Measurements from ENCODE around the gene EFCAB13.
A peak's percentile ranks its signal among the peaks of the same experiment; 100 is the strongest.

Gene EFCAB13

GRCh38 chr17:47292206-47292605, 31.5 kb upstream of the EFCAB13 start:
- no peak for DNase-seq (ENCODE audit: low read depth)

- no peak for DNase-seq (ENCODE audit: low read depth)
Measured at GRCh38 chr17:47295037-47295873, 28.5 kb upstream of the EFCAB13 start.

- no peak for DNase-seq (ENCODE audit: low read depth)
Measured at GRCh38 chr17:47295874-47296255, 27.9 kb upstream of the EFCAB13 start.

DNA sequence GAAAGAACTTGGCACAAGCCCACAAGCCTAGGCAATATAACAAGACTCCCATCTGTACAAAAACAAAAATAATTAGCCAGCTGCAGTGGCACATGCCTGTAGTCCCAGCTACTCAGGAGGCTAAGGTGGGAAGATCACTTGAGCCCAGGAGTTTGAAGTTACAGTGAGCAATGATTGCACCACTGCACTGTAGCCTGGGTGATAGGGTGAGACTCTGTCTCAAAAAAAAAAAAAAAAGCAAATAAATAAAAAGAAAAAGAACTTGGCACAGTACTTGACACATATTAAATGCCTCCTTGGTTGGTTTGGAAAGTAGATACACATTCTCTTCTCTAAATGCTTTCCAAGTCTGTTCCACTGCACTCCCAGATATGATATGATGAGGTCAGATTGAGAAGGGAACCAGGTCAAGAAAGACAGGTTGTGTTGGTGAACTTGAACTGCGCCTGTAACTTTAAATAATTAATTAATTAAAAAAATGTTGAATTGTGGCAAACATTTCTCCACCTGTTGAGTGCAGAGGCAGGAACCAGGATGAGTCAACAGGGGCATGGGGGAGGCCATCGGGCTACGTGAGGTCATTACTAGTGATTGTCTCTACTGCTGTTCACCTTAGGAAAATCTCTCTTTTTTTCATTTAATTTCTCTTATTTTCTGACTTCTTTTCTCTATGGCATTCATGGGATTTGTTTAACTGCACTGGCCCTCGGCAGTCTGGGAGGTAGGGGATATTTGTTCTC, 25.9 kb upstream of the EFCAB13 start:
- no peak for DNase-seq (ENCODE audit: low read depth)

- DNase-seq (ENCODE audit: low read depth) = no peak
Measured at GRCh38 chr17:47298712-47299111, 25.0 kb upstream of the EFCAB13 start.

- no peak for DNase-seq (ENCODE audit: low read depth)
Measured at GRCh38 chr17:47299239-47299910, 24.4 kb upstream of the EFCAB13 start.

DNA sequence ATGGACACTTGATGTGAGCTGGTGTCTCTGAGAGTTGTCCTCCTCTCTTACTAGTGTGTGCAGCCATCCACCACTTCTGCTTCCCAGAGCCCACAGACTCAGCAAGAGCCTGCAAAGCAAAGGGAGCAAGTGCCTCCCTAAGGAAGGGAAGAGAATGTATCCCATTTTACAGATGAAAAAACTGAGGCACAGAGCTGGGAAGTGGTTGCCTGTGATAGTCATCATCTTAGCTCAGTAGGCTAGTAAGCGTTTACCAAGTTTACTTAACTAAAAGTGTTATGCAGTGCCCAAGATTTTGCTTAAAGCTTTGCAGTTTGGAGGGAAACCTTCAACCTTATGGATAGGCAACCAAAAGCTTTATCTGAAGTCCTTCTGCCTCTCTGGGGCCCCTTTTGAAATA, 23.0 kb upstream of the EFCAB13 start:
- DNase-seq (ENCODE audit: low read depth) = no peak

DNA sequence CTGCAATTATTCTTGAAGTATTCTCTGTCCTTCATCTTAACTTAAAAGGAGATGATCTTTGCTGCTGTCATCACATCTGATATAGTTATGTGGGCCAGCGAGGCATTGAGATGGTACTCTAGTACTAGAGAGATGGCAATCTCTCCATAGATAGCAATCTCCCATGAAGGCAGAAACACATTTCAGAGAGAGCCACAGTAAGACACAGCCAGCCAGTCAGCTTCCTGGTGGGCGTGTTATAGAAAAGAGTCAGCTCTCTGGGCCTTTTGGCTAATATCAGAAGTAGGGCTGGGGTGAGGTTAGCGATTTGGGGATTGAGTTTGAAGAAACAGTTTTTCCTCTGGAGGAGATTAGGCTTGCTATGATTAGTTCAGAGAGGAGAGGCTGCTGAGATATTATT, 22.6 kb upstream of the EFCAB13 start:
- no peak for DNase-seq (ENCODE audit: low read depth)

GRCh38 chr17:47301831-47302230, 21.9 kb upstream of the EFCAB13 start:
- DNase-seq (ENCODE audit: low read depth) = no peak

DNA sequence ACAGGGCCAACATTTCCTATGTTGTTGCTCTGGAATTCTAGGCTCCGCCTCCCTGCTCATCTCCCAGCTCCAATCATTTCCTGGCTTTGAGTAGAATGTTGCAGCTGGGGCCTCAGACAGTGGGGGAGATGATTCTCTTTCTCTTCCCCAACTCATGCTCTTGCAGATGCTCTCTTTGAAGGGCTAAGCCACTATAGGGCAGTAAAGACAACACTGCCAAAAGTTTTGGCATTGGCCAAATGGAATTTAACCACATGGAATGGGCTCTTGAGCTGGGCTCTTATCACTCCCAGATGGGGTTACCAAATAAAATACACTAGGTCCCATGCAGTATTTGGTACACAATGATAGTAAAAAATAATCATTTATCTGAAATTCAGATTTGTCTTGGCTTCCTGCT, 19.6 kb upstream of the EFCAB13 start:
- DNase-seq (ENCODE audit: low read depth) = no peak

DNA sequence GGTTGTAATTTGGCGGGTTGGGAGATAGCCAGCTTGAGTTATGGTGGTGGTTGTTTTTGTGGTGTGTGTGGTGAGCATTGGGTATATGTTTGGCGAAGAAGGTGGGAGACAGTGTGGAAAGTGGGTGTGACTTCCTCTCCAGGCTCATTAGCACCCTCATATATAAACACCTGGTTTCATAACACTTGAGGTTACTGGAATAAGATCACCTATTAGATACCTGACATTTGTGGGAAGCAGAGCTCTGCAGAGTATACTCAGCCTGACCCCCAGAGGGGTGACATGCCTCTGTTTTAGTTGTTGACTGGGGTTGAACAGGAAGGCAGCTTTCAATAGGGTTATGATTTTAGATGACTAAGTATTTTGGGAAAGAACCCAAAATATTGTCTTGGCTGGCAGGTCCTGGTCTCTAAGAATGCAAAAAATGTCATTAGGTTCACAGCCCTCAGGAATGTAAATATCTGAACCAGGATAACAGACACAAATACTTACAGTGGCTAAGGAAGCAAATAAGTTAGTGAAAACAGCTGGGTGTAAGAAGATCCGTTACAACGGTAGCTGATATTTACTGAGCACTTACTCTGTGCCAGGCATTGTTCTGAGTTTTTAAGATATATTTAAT, 18.3 kb upstream of the EFCAB13 start:
- no peak for DNase-seq (ENCODE audit: low read depth)

DNA sequence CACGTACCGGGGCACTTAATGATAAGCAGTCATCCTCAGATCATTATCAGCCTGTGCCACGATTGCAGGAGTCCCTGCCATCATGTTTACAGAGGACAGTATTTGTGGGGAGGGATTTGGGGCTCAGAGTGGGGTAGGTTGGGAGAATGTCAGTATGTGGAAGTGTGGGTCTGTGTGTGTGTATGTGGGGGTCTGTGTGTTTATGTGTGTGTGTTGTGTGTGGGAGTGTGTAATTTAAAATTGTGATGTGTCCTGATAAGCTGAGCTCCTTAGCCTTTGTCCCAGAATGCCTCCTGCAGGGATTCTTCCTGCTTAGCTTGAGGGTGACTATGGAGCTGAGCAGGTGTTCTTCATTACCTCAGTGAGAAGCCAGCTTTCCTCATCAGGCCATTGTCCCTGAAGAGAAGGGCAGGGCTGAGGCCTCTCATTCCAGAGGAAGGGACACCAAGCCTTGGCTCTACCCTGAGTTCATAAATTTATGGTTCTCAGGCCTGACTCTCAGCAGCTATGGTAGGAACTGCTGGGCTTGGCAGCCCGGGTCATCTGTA, 13.5 kb upstream of the EFCAB13 start:
- no peak for DNase-seq (ENCODE audit: low read depth)

DNA sequence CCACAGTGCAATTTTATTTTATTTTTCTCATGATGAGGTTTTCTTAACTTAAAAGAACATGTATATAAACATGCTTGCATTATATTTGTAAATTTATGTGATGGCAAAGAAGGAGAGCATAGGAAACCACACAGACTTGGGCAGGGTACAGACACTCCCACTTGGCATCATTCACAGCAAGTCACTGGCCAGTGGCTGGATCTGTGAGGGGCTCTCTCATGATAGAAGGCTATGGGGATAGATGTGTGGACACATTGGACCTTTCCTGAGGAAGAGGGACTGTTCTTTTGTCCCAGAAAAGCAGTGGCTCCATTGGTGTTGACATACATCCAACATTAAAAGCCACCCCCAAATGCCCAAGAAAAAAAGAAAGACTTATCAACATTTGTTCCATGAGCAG, 12.3 kb upstream of the EFCAB13 start:
- no peak for DNase-seq (ENCODE audit: low read depth)

DNA sequence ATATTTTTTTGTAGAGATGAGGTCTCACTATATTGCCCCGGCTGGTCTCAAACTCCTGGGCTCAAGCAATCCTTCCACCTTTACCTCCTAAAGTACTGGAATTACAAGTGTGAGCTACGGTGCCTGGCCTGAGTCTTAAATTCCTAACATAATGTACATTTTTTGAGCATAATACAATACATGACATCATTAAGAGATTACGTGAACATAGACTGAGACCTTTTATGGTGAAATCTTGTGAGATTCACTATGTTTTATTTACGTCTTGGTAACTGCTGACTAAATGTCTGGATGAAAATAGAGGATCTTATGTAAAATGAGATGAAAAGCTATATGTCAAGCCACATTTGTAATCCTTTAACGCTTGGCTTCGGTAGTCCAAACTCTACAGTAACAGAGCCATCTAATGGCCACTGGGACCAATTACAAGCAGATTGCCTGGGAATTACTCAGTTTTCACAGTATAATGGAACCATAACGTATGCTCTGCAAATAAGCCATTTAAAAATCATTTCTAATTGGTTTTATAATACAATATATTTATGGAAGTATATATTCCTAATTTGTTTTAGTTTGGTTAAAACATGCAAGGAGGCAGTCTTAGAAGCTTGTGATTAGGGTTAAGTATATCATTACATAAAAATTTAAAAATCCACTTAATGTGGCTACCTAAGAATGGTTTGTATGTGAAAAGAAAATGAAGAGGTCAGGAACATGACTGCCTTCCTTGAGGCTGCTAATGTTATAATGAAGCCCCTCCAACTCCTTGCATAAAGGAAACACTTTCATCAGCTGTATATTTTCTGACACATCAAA, 8.1 kb upstream of the EFCAB13 start:
- DNase-seq (ENCODE audit: low read depth) = no peak

DNA sequence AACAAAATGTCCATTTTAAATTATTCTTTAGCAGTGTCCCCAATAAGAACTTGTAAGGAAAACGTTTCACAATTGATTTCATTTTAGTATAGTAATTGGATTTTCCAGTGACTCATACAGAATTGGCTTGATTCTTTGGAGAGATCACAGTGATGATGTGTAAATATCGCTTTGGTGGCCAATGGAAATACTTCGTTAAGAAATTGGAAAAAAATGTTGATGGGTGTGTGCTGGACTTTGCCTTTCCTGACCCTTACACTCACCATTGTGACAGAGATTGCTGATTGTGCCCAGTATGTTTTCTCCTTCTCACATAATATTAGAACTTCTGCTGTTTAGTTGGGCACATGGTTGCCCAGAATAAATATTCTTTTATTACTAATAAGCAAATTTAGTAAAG, 7.4 kb upstream of the EFCAB13 start:
- no peak for DNase-seq (ENCODE audit: low read depth)

DNA sequence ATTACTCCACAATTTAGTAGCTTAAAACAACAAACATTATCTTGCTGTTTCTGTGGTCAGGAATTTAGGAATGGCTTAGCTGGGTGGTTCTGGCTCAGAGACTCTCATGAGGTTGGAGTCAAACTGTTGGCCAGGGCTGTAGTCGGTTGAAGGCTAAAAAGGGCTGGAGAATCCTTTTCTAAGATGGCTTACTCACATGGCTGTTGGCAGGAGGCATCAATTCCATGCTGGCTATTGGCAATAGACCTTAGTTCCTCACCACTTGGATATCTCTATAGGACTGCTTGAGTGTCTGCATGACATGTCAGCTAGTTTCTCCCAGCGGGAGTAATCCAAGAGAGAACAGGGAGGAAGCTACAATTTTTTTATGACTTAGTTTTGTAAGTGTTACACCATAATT, 6.6 kb upstream of the EFCAB13 start:
- DNase-seq (ENCODE audit: low read depth) = no peak

DNA sequence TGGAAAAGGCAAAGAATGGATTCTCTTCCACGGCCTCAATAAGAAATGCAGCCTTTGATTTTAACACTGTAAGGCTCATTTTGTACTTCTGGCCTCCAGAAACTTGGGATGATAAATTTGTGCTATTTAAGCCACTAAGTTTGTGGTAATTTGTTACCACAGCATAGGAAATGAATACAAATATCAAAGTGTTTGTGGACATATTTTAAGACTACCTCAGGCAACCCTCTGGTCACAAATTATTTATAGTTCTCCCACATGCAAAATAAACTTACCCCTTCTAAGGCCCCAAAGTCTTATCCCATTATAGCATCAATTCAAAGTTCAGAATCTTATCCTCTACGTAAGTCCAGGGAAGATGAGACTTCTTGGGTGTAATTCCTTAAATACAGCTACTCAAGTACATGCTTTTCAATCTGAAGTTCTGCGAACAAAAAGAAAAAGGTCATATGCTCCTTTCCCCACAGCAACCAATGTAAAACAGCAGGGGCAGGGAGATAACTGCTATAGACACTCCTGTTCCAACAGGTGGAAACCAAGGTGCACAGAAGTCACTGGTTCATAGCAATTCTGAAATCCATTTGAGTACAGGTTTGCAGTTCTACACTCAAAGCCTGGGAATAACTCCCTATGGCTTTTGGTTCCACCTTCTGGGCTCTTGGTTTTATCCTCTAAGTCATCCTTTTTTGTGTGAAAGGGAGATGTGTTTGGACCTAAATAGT, 5.4 kb upstream of the EFCAB13 start:
- DNase-seq (ENCODE audit: low read depth) = no peak

DNA sequence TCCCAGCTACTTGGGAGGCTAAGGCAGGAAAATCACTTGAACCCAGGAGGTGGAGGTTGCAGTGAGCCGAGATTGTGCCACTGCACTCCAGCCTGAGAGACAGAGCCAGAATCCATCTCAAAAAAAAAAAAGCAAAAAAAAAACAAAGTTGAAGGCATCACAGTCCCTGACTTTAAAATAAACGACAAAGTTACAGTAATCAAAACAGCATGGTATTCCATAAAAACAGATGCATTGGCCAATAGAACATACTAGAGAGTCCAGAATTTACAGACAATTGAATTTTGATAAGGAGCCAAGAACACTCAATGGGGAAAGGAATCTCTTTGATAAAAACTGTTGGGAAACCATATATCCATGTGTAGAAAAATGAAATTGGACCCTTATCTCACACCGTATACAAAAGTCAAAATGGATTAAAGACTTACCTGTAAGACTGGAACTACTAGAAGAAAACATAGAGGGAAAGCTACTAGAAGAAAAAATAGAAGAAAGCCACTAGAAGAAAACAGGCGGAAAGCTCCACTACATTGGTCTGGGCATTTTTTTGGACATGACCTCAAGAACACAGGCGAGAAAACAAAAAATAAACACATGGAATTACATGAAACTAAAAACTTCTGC, 2.8 kb upstream of the EFCAB13 start:
- DNase-seq (ENCODE audit: low read depth) = no peak

GRCh38 chr17:47324224-47325020, 667 bp downstream of the EFCAB13 start:
- peak; percentile 19 for DNase-seq (ENCODE audit: low read depth)
